ENCODE results near the gene TMEM203. TPM values are rescaled to one million over a fixed set of nuclear protein-coding genes. Genes with fewer than 3 reads are reported as not detected.

The TMEM203 gene
- total RNA-seq, 4 donors from 2014 or later = 28.8 to 45.8 (median 34.8) TPM

GRCh38 chr9:137199411-137200121 lies 5.9 kb downstream of the TMEM203 start:
- H3K27me3 ChIP-seq = no peaks in the 10 kb centered on the region
- intact Hi-C loops (cut with DNase I) = loop anchor here (2.0 kb wide), 1 partner anchor 21 kb away; no protein-coding TSS in a partner anchor
- H3K27ac ChIP-seq (replicated peaks in 1 of 4) = peak overlapping the region in 2 of 4 donors; percentile 55 to 84
- peak overlapping the region; percentile 70 to 76 (median 74) for H3K4me3 ChIP-seq
- TF ChIP-seq EP300 (IDR thresholded peaks at IDR 0.05) (no peak), POLR2AphosphoS5 (IDR thresholded peaks at IDR 0.05) (no peak), POLR2A (IDR thresholded peaks at IDR 0.05; ENCODE audit: low read depth) (no peak)
- TF ChIP-seq, protein P1, sequence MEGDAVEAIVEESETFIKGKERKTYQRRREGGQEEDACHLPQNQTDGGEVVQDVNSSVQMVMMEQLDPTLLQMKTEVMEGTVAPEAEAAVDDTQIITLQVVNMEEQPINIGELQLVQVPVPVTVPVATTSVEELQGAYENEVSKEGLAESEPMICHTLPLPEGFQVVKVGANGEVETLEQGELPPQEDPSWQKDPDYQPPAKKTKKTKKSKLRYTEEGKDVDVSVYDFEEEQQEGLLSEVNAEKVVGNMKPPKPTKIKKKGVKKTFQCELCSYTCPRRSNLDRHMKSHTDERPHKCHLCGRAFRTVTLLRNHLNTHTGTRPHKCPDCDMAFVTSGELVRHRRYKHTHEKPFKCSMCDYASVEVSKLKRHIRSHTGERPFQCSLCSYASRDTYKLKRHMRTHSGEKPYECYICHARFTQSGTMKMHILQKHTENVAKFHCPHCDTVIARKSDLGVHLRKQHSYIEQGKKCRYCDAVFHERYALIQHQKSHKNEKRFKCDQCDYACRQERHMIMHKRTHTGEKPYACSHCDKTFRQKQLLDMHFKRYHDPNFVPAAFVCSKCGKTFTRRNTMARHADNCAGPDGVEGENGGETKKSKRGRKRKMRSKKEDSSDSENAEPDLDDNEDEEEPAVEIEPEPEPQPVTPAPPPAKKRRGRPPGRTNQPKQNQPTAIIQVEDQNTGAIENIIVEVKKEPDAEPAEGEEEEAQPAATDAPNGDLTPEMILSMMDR (IDR thresholded peaks at IDR 0.05) = no peak
- WGBS = no CpG with 5 or more reads among the region's 51 CpGs
- no peaks in the 10 kb centered on the region for H3K9me3 ChIP-seq
- H3K36me3 ChIP-seq = no peaks in the 10 kb centered on the region
- H3K4me1 ChIP-seq = peaks cover 68 to 89% (median 78%) of the 10 kb centered on the region in 4 donors
- no peak for DNase-seq (ENCODE audit: extremely low spot score)

- intact Hi-C loops (cut with DNase I) = no loop called here
- Histone ChIP-seq H3K36me3 (no peaks in the 10 kb centered on the region), H3K27ac (replicated peaks in 1 of 4) (no peak overlapping the region), H3K27me3 (no peaks in the 10 kb centered on the region), H3K4me3 (peak overlapping the region in 3 of 4 donors; percentile 70 to 76 (median 75)), H3K9me3 (no peaks in the 10 kb centered on the region), H3K4me1 (peaks cover 61 to 89% (median 75%) of the 10 kb centered on the region in 4 donors)
- no peak for DNase-seq (ENCODE audit: extremely low spot score)
- 90% methylated on average over 2 of the region's 11 CpGs for WGBS
- TF ChIP-seq POLR2AphosphoS5 (IDR thresholded peaks at IDR 0.05) (no peak), EP300 (IDR thresholded peaks at IDR 0.05) (no peak), POLR2A (IDR thresholded peaks at IDR 0.05; ENCODE audit: low read depth) (no peak)
- TF ChIP-seq, protein P1 (IDR thresholded peaks at IDR 0.05) = no peak
These were observed 6.6 kb downstream of the TMEM203 start for GRCh38 chr9:137198902-137199283.

GRCh38 chr9:137198051-137198901 lies 7.2 kb downstream of the TMEM203 start:
- no peak for TF ChIP-seq EP300 (IDR thresholded peaks at IDR 0.05)
- TF ChIP-seq, protein P1 (IDR thresholded peaks at IDR 0.05) = no peak
- TF ChIP-seq POLR2A (IDR thresholded peaks at IDR 0.05; ENCODE audit: low read depth) = no peak
- TF ChIP-seq POLR2AphosphoS5 (IDR thresholded peaks at IDR 0.05) = no peak
- Histone ChIP-seq H3K27ac (replicated peaks in 1 of 4) (no peak overlapping the region), H3K4me1 (peaks cover 55 to 86% (median 69%) of the 10 kb centered on the region in 4 donors), H3K36me3 (no peaks in the 10 kb centered on the region), H3K9me3 (no peaks in the 10 kb centered on the region), H3K4me3 (no peak overlapping the region), H3K27me3 (no peaks in the 10 kb centered on the region)
- intact Hi-C loops (cut with DNase I) = no loop called here
- WGBS = 84% methylated on average over 17 of the region's 19 CpGs
- DNase-seq (ENCODE audit: extremely low spot score) = no peak

DNA sequence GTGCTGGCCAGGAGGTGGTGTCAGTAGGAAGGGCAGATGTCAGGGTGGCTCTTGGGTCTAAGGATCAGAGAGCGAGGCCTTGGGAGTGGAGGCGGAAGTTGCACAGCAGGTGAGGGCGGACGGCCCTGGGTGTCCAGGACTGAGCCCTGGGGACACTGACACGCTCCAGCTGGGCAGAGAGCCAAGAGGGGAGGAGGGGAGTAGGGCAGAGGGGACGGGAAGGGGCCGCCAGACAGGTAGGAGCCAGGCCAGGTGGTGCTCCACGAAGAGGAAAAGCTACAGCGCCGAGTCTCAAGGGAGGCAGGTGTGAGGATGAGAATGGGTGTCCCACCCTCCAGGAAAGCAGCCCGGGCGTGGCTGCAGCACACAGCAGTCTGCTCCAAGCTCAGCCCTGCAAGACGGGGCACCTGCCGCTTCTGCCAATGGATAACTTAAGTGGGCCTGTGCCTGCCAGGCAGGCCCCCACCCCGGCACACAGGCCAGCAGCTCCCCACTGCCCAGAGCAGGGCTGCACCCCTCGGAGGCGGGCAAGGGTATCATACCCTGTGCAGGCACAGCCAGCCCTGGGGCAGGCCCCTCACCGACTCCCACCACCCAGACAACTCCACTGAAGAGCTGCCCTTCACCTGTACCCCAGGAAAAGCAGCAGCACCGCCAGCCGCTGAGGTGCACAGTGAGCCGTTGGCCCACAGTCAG lies 9.8 kb downstream of the TMEM203 start:
- TF ChIP-seq, protein P1 (IDR thresholded peaks at IDR 0.05) = no peak
- TF ChIP-seq POLR2AphosphoS5 (IDR thresholded peaks at IDR 0.05) (no peak), POLR2A (IDR thresholded peaks at IDR 0.05; ENCODE audit: low read depth) (no peak), EP300 (IDR thresholded peaks at IDR 0.05) (no peak)
- H3K9me3 ChIP-seq = no peaks in the 10 kb centered on the region
- peaks cover 3 to 18% (median 16%) of the 10 kb centered on the region in 4 donors for H3K36me3 ChIP-seq
- H3K4me1 ChIP-seq = peaks cover 38 to 79% (median 54%) of the 10 kb centered on the region in 4 donors
- H3K27ac ChIP-seq (replicated peaks in 1 of 4) = no peak overlapping the region
- H3K4me3 ChIP-seq = no peak overlapping the region
- no peak for DNase-seq (ENCODE audit: extremely low spot score)
- intact Hi-C loops (cut with DNase I) = no loop called here
- 82% methylated on average over 10 of the region's 21 CpGs for WGBS
- no peaks in the 10 kb centered on the region for H3K27me3 ChIP-seq

Measured in esophagus muscularis mucosa (tissue), 4 donors.